ENCODE data around the gene BLOC1S5.
A peak's percentile ranks its signal among the peaks of the same experiment; 100 is the strongest.

Gene BLOC1S5, protein sequence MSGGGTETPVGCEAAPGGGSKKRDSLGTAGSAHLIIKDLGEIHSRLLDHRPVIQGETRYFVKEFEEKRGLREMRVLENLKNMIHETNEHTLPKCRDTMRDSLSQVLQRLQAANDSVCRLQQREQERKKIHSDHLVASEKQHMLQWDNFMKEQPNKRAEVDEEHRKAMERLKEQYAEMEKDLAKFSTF

DNA sequence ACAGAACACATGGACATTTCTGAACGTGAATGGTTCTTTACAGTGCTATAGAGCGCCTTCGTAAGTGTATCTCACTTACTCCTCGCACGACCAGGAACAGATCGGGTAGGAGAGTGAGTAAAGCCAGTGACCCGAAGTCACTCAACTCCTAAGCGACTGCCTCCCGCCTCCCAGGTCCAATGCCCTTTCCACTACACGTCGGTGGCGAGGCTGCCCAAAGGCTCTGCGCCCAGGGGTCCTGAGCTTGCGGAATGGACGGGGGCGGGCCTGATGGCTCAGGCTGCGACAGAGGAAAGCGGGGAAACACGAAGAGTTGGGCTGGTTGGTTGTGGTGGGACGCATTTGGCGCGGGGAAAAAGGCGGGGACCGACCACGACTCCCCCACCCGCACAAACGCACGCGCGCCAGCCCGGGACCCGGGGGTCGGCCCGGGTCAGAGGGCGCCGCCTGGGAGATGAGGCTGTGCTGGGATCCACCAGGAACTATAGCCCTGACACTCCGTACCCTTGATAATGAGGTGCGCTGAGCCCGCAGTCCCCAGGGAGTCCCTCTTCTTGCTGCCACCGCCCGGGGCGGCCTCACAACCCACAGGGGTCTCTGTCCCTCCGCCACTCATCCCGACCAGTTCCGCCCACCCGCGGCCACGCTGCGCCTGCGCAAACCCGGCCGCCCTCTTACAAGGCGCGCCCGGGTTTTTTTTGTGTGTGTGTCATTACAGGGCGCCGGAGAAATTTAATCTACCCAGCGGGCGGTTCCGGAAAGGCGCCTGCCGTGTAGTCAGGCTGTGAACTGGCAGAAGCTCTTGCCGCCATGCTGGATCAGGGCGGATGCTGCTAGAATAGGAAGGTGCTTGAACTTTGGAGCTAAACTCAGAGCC, at the start of gene BLOC1S5:
Gene BLOC1S5, minus strand, starts transcription at position 629 of the 877 bp plus-strand sequence. Its CDS starts 13 bp downstream, at position 616.
- peak; percentile 99 for DNase-seq

DNA sequence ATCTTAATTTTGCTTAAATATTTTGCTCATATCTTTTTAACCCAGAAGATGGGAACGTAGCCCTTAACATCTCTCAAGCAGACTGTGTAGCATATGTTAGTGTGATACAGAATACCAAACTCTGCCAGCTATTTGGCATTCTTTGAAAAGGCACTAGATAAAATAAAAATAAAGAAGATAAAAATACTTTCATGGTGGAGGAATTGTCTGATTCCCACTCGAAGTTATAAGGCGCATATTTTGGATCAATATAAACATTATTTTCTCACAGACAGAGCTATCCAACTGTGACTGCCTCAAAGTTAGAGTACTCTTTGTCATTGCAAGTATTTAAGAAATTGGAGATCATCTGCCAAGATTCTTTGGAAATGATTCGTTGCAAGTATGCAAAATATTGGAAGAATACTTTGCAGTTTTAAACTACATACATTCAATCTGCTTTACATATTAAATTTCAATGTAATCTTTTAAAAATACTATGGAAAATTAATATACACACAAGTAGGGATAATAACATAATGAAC, 49.0 kb upstream of the BLOC1S5 start:
- DNase-seq, result no peak

DNA sequence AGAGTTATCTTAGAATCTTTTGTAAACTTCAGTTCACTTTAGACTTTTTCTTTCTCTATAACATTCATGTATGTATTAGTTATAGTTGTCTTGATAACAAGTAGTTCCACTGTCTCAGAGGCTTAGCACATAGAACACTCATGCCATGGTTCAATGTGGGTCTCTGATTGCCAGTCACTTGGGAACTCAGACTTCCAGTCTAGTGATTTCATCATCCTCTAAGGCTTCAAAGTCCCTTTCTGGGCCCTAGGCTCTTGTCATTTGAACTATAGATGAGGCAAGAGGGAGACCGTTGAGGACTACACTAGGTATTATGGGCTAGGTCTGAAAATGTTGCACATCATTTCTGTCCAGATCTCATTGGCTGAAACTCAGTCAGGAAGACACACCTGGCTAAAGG, 46.5 kb upstream of the BLOC1S5 start:
- no peak for DNase-seq

DNA sequence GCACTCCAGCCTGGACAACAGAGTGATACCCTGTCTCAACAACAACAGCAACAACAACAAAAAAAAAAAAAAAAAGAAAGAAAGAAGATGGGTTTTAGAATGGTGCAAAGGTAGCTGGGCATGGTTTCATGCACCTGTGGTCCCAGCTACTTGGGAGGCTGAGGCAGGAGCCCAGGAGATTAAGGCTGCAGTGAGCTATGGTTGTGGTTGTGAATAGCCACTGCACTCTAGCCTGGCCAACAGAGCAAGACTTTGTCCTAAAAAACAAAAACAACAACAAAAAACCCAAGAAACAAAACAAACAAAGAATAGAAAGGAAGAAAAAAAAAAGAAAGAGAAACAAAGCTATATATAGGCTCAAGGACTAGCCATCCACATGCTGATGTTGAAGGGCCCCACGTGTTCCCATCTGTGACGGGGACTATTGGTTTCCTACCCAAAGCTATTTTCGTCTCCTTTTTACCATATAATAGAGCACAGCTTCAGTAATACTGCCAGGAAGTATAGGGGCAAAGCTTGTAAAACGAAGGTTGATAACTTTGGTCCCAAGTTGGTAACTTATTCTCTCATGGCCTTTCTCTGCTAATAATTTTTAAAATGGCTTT, 46.0 kb upstream of the BLOC1S5 start:
- no peak for DNase-seq

DNA sequence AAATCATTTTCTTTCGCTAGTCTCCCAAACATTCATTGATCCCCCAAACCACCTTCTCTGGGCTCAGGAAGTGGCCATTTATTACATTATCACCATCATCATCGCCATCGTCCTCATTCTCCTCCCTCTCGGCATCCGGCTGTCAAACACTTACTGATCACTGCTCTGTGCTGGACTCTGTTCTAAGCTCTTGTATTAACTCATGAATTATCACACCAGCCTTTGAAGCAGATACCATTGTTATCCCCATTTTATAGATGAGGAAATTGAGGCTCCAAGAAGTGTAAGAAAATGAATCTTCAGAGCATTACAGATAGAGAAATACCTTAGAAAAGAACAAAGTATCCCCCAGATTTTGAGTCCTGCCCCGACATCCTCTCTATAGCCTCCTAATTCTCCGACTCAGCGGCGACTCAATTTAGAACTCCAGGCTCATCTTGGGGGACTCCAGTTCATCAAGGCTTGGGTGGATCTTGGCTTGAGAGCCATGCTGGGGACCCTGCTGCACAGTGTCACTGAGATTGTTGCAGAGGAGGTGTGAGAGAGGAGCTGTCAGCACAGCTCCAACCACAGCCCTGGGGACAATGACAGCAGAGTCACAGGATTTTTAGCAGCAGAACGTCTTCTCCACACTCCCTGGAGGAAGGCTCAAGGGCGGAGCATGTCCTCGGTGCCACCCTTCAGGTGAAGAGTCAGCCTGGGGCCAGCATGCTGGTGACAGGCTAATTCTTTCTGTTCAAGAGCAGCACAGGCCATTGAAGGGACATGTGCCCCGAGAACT, 44.8 kb upstream of the BLOC1S5 start:
- DNase-seq, result no peak

DNA sequence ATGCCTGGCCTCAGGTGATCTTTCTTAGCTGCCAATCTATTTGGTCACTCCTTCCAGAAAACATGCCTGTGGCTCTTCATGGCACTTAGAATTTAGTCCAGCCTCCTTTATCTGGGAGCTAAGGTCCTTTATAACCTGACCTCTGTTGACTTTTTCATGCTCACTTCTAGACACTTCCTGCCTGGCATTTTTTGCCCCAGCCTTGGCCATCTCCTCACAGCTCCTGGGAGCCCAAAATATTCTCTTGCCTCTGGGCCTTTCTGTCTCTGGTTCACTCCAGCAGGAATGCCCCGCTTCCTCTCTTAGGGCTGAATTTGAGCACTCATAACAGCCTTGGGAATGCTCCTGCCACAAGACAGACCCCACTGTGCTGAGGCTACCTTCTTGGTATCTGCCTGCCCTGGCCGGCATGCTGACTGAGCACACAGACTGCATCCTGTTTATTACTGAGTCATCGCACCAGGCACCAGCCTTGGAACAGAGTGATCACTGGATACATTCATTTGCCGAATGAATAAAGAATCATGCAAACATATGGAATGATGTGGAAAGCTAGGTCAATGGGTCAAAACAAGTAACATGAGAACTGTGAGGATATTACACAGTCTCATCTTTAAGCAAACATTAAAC, 44.0 kb upstream of the BLOC1S5 start:
- DNase-seq, result no peak

DNA sequence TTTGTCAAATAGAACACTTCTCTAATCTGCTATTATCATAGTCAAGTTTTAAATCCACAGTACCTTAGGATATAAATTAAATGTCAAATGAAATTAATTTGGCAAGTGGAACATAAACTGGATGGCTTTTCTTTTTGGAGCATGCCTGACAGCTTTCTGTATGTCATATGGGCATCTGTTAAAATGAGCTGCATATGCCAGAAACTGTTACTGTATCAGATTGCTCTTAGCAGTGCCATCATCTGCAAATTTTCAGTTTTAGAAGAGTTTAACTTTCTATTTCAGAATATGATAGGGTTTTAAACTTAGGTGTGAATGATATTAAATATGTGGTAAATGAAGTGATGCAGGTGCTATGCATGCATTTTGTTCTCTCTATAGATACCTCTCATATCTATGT, 41.6 kb upstream of the BLOC1S5 start:
- no peak for DNase-seq

DNA sequence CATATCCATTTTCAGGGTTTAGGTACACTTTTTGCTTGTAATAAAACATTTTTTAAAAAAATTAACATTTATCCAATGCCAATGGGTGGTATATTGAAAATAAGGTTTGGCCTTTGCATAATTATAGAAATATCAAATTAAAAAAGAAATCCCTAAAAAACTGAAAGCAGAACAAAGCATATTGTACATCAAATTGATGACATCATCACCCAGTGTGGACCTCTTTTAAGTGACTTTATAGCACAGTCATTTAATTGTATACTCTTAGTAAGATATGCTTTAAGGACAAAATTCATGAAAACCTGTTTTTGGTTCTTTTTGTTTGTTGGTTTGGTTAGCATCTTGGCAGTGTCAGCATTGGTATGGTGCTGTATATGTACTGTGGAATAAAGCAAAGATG, 39.5 kb upstream of the BLOC1S5 start:
- no peak for DNase-seq

DNA sequence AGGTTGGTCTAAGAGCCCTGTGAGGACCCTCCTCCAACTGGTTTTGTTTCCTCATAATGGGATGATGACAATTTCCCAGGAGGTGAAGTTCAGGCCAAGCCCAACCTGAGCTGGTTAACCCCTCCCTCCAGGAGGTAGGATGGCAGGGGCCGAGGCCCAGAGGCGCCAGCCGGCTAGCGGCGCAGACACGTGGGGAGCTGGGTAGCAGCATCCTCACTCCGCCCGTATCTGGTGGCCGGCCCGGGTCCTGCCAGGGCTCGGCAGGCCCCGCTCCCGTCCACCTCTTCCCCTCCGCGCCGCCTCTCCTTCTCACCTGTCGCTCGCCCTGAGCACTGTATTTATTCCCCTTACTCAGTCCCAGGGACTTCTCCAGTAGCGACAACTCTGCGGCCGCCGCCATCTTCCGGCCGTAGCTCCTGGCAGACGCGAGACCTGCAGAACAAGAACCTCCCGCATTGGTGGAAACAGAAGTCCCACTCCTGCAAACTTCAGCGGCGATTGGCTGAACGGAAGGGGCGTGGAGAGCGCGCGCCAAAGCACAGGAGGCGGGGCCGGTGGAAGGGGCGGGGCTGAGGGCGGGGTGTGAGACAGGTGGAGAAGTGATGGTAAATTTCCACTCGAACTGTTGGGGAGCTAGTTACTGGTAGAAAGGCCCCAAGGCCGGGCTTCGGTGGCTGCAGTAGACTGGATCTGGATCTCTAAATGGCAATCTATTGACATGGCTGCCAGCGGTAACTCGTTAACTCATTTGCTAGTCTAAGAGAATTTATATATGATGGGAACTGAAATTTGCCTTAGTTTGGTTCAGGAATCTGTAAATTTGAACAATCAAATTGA, 38.2 kb upstream of the BLOC1S5 start, which contains the start of gene EEF1E1:
Gene EEF1E1, minus strand, starts transcription at position 427 of the 837 bp plus-strand sequence. Its CDS starts 27 bp downstream, at position 400.
- peak; percentile 99 for DNase-seq

DNA sequence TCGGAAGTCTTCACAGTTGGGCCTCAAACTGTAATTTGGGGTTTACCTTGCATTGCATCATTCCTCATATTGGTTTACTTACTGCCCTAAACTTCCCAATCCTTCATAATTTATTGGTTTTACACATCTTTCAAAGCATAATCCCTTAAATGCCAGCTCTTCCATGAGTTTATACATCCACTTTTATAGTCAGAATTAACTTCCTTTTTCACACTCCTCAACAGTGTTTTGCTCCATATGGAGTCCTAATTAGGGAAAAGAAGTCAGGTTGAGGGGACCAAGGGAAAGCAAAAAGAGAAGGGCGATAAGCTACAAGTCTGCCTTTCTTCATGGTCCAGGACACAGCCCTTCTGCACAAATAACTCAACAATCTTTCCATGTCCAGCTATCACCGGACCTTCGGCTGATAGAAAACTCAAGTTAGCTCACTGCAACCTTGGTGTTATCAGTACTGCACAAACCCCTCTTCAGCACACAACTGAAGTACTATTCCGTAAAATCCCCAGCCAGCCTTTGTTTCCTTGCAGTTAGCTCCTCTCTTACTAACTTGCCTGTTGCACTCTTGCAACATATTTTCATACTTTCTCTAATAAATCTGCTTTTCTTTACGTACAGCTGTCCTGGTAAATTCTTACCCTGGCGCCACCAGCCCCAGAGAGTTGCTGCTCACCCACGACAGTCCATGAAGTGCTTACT, 36.1 kb upstream of the BLOC1S5 start:
- DNase-seq, result no peak

DNA sequence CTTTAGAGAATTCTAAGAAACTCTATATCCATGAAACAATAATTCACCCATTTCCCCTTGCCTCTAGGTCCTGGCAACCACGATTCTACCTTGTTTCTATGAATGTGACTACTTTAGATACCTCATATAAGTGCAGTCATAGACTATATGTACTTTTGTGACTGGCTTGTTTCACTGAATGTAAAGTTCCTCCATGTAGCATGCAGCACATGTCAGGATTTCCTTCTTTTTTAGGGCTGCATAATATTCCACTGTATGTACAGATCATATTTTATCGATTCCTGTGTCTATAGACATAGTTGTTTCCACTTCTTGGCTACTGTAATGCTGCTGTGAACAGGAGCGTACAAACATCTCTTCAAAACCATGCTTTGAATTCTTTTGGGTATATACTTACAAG, 26.5 kb upstream of the BLOC1S5 start:
- DNase-seq, result no peak

DNA sequence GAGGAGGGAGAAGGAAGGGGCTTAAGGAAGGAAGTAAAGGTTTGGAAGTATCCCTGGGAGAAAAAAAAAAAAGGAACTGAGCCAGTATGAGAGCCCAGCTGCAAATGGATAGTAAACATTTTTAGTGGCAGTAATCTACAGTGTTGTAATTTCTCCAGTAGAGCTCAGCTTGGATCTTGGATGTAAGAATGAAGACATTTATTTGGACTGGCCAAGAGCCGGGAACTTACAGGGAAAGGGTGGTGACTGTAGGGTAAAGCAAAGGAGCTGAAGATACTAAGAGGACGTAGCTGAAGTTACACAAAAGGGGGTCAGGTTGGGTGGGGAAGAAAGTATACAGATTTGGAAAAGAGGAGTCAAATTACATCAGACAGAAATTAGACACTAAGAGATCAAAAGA, 24.7 kb upstream of the BLOC1S5 start:
- no peak for DNase-seq

DNA sequence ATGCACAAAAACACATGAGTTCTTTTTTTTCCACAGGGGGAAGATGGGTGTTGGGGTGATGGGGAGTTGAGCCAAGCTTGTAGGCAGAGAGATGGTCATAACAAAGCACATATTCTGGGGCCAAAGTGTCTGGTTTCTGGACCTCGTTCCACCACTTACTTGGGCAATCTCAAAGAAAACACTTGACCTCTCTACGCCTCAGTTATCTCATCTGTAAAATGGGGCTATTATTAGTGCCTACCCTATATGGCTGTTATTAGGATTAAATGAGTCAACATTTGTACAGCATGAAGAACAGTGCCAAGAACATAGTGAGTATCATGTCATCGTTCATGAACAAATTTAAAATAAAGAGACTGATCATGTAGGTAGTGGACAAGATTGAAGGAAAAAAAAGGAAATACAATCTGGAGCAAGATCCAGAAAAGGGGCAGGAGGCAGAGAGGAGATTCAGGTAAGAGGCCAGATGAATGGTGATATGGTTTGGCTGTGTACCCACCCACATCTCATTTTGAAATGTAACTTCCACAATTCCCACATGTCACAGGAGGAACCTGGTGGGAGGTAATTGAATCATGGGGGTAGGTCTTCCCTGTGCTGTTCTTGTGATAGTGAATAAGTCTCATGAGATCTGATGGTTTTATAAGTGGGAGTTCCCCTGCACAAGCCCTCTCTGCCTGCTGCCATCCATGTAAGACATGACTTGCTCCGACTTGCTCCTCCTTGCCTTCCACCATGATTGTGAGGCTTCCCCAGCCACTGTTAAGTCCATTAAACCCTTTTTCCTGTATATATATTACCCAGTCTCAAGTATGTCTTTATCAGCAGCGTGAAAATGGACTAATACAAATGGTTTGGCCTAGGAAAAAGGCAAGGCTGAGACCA, 23.9 kb upstream of the BLOC1S5 start:
- no peak for DNase-seq

DNA sequence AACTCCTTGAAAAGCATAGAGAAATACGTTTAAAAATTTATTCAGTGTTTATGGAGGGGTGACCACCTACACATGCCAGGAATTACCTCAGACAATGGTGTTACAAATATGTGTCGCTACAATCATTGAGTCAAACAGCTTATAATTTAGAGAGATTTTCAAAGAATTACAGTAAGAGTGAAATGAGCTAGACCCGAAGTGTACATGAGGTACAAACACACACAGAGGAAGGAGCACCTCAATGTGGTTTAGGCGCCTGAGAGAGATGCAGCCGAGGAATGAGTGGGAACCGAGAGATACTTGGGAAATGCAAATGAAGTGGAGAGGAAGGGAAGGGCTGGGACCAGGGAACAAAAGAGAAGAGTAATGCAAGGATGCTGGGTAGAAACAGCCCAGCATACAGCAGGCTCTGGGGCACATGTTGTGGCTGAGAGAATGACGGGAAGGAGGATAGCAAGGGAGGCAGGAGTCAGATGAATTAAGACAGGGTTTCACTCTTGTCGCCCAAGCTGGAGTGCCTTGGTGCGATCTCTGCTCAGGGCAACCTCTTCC, 22.6 kb upstream of the BLOC1S5 start:
- no peak for DNase-seq

DNA sequence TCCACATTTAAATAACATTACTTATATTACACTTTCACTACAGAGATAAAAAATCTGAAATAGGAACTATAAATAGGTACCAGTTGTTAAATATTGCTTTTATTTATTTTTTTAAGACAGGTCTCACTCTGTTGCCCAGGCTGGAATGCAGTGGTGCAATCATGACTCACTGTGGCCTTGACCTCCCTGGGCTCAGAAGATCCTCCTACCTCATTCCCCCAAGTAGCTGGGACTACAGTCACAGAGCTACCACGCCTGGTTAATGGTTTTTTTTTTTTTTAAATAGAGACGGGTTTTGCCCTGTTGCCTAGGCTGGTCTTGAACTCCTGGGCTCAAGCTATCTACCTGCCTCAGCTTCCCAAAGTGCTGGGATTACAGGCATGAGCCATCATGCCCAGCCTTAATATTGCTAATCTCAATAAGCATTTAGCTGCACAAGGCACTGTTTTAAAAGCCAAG, 20.9 kb upstream of the BLOC1S5 start:
- no peak for DNase-seq

DNA sequence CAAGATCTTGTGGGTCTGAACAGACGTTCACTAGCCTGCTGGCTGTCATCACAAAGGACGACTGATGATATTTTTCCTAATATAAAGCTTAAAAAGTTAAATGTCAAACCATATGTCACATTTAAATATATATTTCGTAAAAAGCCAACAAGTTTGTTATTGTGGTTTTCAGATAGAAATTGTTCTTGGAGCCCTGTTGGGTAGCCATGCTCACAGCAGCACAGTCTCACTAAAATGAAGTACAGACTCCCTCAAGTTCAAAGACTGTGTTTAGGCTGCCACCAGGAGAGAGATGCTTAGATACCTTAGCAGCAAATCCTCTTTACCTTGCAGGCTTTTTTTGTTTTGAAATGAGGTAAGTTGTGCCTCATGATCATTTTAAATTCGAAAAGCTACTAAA, 20.4 kb upstream of the BLOC1S5 start:
- no peak for DNase-seq

DNA sequence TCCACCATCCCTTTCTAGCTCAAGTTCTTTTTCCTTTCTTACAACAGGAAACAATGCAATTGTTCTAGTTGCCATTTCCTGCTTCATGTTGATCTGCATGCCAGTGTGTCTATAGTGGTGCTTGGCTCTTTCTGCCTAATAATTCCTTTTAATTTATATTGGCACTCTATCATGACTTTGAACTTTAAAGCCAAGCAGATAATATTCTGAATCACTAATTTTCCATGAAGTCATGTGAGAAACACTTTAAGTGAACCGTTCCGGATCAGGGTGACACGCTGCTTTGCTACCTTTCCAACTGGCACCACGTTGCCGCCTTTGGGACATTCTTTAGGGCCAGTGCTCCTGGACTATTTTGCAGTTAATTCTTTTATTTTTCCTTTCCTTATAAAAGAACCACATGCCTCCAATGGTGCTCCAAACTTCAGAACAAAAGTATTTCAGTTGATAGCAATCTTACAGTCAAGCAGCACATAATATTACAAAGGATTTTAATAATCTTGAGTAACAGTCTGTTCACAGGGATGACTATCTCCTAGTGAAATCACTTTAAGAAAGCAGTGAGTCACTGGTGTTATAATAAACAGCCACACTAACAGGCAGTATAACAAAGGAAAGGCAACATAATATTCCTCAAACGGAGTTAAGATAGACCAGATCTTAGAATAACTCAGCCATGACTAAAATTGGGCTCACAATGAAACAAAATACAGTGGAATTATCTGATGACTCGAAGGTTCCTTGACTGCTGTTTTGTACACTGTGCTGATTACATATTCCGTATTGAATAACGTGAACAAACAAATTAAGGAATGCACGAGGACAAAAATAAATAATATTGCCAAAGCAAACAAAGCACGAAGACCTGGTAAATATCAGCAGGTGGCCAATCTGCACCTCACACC, 19.0 kb upstream of the BLOC1S5 start:
- DNase-seq, result no peak

DNA sequence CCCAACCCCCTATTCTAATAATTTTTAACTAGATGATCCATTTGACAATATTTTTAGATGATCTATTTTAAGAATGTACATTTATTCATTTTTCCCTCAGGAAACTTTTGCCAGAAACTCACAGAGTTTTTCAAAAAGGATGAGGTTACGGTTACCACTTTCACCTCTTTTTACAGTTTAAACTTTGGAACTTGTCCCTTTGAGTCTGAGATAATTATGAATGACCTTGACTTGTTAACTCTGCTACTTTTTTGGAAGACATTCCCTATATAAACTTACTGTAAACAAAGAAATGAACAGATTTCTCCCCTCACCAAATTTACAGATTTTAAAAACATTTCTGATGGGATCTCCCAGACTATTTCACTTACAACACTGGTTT, 18.4 kb upstream of the BLOC1S5 start:
- no peak for DNase-seq
